ENCODE measurements around the gene SLC25A15. TPM values are rescaled to one million over a fixed set of nuclear protein-coding genes. Genes with fewer than 3 reads are reported as not detected.
"Not testable (repeated sequence)": the region's sequence is repeated elsewhere in the genome, so short reads cannot be mapped to it uniquely, and the experiment has no call there.

Gene SLC25A15
- total and polyA plus RNA-seq, 2 experiments from 2014 or later, result 11.5 to 24.3 TPM

DNA sequence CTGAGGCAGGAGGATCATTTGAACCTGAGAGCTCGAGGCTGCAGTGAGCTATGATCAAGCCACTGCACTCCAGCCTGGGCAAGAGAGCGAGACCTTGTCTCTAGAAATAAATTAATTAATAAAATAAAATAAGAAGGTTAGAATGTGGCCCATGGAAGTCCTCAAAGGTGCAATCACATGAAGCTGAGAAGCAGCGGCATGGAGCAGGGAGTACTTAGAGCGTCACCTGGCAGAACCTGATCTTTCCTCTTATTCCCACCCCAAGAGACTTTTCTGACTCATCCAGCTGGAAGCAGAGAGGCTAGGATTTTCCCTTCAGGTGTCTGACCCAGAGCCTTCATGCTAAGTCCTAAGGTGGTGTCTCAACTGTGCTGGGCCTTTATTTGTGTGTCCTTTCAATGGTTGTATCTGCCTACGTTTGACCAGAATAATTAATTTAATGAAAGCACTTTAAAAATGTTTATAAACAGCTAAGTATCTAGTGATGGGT, 9.6 kb upstream of the SLC25A15 start:
- Histone ChIP-seq H3K36me3 (replicated peaks; ENCODE audit: insufficient read depth, low read depth) (no peaks in the 10 kb centered on the region), H3K9me2 (replicated peaks; ENCODE audit: insufficient read depth) (no peaks in the 10 kb centered on the region), H3K4me1 (ENCODE audit: insufficient read depth) (no peaks in the 10 kb centered on the region), H3K79me2 (no peaks in the 10 kb centered on the region), H3K27ac (no peak overlapping the region), H3K4me3 (no peak overlapping the region), H4K20me1 (ENCODE audit: insufficient read depth, poor library complexity, severe bottlenecking) (no peaks in the 10 kb centered on the region), H3K27me3 (no peaks in the 10 kb centered on the region), H3K9me3 (ENCODE audit: low read depth) (no peaks in the 10 kb centered on the region), H2AFZ (no peak overlapping the region), H3K4me2 (no peak overlapping the region)
- DNase-seq (ENCODE audit: low spot score), result no peak
- TF ChIP-seq EZH2 (IDR thresholded peaks at IDR 0.05; ENCODE audit: borderline replicate concordance), result no peak
- TF ChIP-seq, protein P1, sequence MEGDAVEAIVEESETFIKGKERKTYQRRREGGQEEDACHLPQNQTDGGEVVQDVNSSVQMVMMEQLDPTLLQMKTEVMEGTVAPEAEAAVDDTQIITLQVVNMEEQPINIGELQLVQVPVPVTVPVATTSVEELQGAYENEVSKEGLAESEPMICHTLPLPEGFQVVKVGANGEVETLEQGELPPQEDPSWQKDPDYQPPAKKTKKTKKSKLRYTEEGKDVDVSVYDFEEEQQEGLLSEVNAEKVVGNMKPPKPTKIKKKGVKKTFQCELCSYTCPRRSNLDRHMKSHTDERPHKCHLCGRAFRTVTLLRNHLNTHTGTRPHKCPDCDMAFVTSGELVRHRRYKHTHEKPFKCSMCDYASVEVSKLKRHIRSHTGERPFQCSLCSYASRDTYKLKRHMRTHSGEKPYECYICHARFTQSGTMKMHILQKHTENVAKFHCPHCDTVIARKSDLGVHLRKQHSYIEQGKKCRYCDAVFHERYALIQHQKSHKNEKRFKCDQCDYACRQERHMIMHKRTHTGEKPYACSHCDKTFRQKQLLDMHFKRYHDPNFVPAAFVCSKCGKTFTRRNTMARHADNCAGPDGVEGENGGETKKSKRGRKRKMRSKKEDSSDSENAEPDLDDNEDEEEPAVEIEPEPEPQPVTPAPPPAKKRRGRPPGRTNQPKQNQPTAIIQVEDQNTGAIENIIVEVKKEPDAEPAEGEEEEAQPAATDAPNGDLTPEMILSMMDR (IDR thresholded peaks at IDR 0.05; ENCODE audit: poor library complexity), result no peak
- WGBS (ENCODE audit: low lambda C conversion rate, missing lambda C conversion rate), result 95% methylated on average over 5 of the region's 5 CpGs

DNA sequence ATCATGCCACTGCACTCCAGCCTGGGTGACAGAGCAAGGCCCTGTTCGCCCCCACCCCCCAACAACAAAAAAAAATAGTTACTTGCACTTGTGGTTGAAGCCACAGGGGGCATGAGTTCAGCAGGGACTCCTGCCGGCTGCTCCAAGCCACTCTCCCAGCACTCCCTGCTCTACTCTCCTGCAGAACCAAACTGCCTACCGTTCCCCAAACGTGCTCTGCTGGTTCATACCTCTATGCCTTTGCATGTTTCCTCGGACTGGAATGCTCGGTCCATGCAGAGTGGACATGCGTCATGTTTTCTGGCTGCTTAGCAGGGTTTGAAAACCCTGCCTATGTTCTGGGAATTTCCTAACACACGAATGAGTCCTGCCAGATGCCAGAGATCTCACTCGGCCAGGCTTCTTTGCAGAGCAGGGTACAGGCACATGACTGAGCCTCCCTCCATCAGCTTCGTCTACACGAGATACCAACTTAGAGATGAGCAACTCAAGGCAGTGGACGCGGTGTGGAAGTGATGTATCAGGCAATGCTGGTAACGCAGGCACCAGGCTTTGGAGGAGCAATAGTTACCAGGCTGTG, 8.5 kb upstream of the SLC25A15 start:
- Histone ChIP-seq H3K79me2 (no peaks in the 10 kb centered on the region), H4K20me1 (ENCODE audit: insufficient read depth, poor library complexity, severe bottlenecking) (no peaks in the 10 kb centered on the region), H3K9me3 (ENCODE audit: low read depth) (no peaks in the 10 kb centered on the region), H3K36me3 (replicated peaks; ENCODE audit: insufficient read depth, low read depth) (no peaks in the 10 kb centered on the region), H3K4me1 (ENCODE audit: insufficient read depth) (no peaks in the 10 kb centered on the region), H3K4me2 (no peak overlapping the region), H3K27ac (no peak overlapping the region), H3K27me3 (no peaks in the 10 kb centered on the region), H3K9me2 (replicated peaks; ENCODE audit: insufficient read depth) (no peaks in the 10 kb centered on the region), H3K4me3 (no peak overlapping the region), H2AFZ (no peak overlapping the region)
- 75% methylated on average over 14 of the region's 14 CpGs for WGBS (ENCODE audit: low lambda C conversion rate, missing lambda C conversion rate)
- no peak for DNase-seq (ENCODE audit: low spot score)
- no peak for TF ChIP-seq EZH2phosphoT487 (IDR thresholded peaks at IDR 0.05; ENCODE audit: low read depth, severe bottlenecking, unreplicated experiment)
- no peak for TF ChIP-seq EZH2 (IDR thresholded peaks at IDR 0.05; ENCODE audit: borderline replicate concordance)
- TF ChIP-seq, protein P1 (IDR thresholded peaks at IDR 0.05; ENCODE audit: poor library complexity), result no peak

DNA sequence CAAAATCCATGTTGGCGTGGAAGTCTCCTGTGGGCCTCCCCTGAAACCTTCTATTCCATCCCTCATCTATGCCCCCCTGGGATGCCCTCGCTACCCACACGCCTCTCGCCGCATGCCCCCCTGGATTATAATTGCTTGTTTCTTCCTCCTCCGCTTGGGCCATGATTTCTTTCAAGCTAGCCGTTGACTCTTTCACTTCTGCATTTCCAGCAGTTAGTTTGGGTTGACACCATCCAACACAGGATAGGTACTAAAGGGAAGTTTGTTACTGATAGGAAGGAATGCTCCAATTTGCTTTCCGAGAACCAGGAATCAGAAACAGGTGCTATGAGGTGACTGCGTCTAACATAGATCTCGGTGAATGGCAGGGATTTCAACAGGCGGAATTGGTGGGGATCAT, 7.7 kb upstream of the SLC25A15 start:
- H3K4me3 ChIP-seq, result no peak overlapping the region
- no peak overlapping the region for H2AFZ ChIP-seq
- H3K9me3 ChIP-seq (ENCODE audit: low read depth), result no peaks in the 10 kb centered on the region
- 96% methylated on average over 11 of the region's 11 CpGs for WGBS (ENCODE audit: low lambda C conversion rate, missing lambda C conversion rate)
- no peaks in the 10 kb centered on the region for H4K20me1 ChIP-seq (ENCODE audit: insufficient read depth, poor library complexity, severe bottlenecking)
- H3K27ac ChIP-seq, result no peak overlapping the region
- no peak for TF ChIP-seq EZH2 (IDR thresholded peaks at IDR 0.05; ENCODE audit: borderline replicate concordance)
- TF ChIP-seq, protein P1 (IDR thresholded peaks at IDR 0.05; ENCODE audit: poor library complexity), result no peak
- no peak for TF ChIP-seq EZH2phosphoT487 (IDR thresholded peaks at IDR 0.05; ENCODE audit: low read depth, severe bottlenecking, unreplicated experiment)
- no peak overlapping the region for H3K4me2 ChIP-seq
- H3K9me2 ChIP-seq (replicated peaks; ENCODE audit: insufficient read depth), result no peaks in the 10 kb centered on the region
- DNase-seq (ENCODE audit: low spot score), result no peak
- H3K79me2 ChIP-seq, result no peaks in the 10 kb centered on the region
- no peaks in the 10 kb centered on the region for H3K27me3 ChIP-seq
- H3K36me3 ChIP-seq (replicated peaks; ENCODE audit: insufficient read depth, low read depth), result no peaks in the 10 kb centered on the region
- no peaks in the 10 kb centered on the region for H3K4me1 ChIP-seq (ENCODE audit: insufficient read depth)

DNA sequence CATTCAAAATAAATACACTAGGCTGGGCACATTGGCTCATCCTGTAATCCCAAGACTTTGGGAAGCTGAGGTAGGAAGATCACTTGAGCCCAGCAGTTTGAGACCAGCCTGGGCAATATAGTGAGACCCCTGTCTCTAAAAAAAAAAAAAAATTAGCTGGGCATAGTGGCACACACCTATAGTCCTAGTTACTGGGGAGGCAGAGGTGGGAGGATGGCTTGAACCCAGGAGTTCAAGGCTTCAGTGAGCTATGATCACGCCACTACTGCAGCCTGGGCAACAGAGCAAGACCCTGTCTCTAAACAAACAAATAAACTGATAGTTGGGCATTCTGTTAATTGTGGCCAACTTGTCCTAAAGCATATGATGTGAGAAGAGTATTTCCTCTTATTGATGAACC, 6.4 kb upstream of the SLC25A15 start:
- 92% methylated on average over 1 of the region's 1 CpG for WGBS (ENCODE audit: low lambda C conversion rate, missing lambda C conversion rate)

More for the DNA sequence above, 6.4 kb upstream of the SLC25A15 start:
- H3K4me2 ChIP-seq; H3K27ac ChIP-seq; H2AFZ ChIP-seq; H3K36me3 ChIP-seq (replicated peaks; ENCODE audit: insufficient read depth, low read depth); H3K27me3 ChIP-seq; DNase-seq (ENCODE audit: low spot score); H4K20me1 ChIP-seq (ENCODE audit: insufficient read depth, poor library complexity, severe bottlenecking); H3K9me3 ChIP-seq (ENCODE audit: low read depth); H3K4me3 ChIP-seq; H3K9me2 ChIP-seq (replicated peaks; ENCODE audit: insufficient read depth); H3K79me2 ChIP-seq; H3K4me1 ChIP-seq (ENCODE audit: insufficient read depth): not testable (repeated sequence)

Data from hepatocyte (in vitro differentiated cells).